Neural crest cell (in vitro differentiated cells): Measurements from ENCODE around the gene FAM50B. TPM values are rescaled to one million over a fixed set of nuclear protein-coding genes. Genes with fewer than 3 reads are reported as not detected.

Source experiments
- DNase-seq: peaks from one replicate; pipeline ENCODE4 v3.0.0; 2021; ENCODE audit warnings: low read depth, mixed read lengths, low spot score
- H3K27ac Mint-ChIP-seq: one replicate; pipeline ENCODE4 v1.8.0; 2021; ENCODE audit warnings: mild to moderate bottlenecking, mixed read lengths; ENCODE audit not compliant: unreplicated experiment
- H3K27me3 Mint-ChIP-seq: 2 replicates; pipeline ENCODE4 v1.8.0; 2021; ENCODE audit warnings: low read depth, mild to moderate bottlenecking, mixed read lengths
- H3K36me3 Mint-ChIP-seq: 2 replicates; pipeline ENCODE4 v1.8.0; 2021; ENCODE audit warnings: low read depth, mild to moderate bottlenecking, mixed read lengths
- H3K4me1 Mint-ChIP-seq: 2 replicates; pipeline ENCODE4 v1.8.0; 2021; ENCODE audit warnings: mixed read lengths
- H3K4me3 Mint-ChIP-seq: one replicate; pipeline ENCODE4 v1.8.0; 2021; ENCODE audit warnings: mild to moderate bottlenecking, mixed read lengths
- H3K9me3 Mint-ChIP-seq: 2 replicates; pipeline ENCODE4 v1.8.0; 2021; ENCODE audit warnings: mixed read lengths
- total RNA-seq: library from RNA; stranded (reverse); gene quantifications from 2 replicates; pipeline ENCODE4 v1.2.1, GENCODE V29; 2021
- TF ChIP-seq, protein P1 (sequence below): fragments of 200-600 bp; sonication (generic); conservative IDR thresholded peaks from 2 replicates; pipeline ENCODE4 v1.5.0; 2021; ENCODE audit warnings: antibody characterized with exemption, mild to moderate bottlenecking

FAM50B gene
- total RNA-seq, 1 donor from 2014 or later = 2.9 TPM

DNA sequence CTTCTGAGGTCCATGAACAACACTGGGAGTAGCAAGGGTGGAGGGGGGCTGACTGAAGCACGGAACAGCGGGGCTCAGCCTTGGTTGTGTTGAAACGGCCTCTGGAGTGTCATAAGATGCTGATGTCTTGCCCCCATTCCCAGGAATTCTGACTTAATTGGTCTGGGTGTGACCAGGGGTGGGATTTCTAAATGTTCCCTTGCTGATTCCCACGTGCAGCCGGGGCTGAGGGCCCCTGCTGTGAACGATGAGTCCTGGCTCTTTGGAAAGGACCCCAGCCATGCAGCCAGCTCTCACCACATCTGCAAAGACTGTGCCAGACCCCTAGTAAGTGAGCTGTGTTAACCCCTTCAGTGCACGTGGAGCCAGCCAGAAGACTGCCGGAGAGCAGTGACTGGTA is 28.6 kb upstream of the FAM50B start:
- DNase-seq = no peak
- Mint-ChIP-seq H3K27me3 (no peaks in the 10 kb centered on the region), H3K9me3 (no peaks in the 10 kb centered on the region), H3K4me1 (peaks cover 13% of the 10 kb centered on the region), H3K4me3 (no peak overlapping the region), H3K36me3 (no peaks in the 10 kb centered on the region), H3K27ac (no peak overlapping the region)
- TF ChIP-seq, protein P1, sequence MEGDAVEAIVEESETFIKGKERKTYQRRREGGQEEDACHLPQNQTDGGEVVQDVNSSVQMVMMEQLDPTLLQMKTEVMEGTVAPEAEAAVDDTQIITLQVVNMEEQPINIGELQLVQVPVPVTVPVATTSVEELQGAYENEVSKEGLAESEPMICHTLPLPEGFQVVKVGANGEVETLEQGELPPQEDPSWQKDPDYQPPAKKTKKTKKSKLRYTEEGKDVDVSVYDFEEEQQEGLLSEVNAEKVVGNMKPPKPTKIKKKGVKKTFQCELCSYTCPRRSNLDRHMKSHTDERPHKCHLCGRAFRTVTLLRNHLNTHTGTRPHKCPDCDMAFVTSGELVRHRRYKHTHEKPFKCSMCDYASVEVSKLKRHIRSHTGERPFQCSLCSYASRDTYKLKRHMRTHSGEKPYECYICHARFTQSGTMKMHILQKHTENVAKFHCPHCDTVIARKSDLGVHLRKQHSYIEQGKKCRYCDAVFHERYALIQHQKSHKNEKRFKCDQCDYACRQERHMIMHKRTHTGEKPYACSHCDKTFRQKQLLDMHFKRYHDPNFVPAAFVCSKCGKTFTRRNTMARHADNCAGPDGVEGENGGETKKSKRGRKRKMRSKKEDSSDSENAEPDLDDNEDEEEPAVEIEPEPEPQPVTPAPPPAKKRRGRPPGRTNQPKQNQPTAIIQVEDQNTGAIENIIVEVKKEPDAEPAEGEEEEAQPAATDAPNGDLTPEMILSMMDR = no peak

DNA sequence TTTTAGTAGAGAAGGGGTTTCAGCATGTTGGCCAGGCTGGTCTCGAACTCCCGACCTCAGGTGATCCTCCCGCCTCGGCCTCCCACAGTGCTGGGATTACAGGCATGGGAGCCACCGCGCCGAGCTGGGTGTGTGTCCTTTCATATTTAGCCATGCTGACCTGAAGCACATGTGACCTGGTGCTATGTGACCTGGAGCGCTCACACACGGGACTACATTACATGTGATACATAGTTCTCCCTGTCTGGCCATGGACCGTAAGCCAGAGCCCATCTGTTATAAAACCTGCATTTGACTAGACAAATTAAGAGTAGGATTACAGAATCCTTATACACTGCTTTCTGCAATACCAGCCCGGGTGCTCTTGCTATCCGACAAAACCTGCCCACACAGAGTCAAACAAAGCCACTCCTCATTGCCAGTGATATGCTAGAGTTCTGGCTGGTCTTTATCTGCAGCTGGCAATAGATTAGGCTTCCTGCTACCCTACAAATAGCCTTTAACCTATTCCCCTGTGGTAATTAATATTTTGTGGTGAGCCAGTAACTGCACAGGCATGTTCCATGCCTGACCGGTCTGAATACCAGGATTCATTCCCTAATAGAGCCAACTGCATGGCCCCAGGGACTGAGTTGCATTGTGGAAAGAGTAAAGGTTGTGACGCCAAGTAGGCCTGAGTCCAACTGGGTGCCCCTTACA is 26.3 kb upstream of the FAM50B start:
- DNase-seq = no peak
- Mint-ChIP-seq H3K27me3 (no peaks in the 10 kb centered on the region), H3K9me3 (no peaks in the 10 kb centered on the region), H3K27ac (no peak overlapping the region), H3K4me3 (no peak overlapping the region), H3K4me1 (peaks cover 20% of the 10 kb centered on the region), H3K36me3 (no peaks in the 10 kb centered on the region)
- TF ChIP-seq, protein P1 = no peak

DNA sequence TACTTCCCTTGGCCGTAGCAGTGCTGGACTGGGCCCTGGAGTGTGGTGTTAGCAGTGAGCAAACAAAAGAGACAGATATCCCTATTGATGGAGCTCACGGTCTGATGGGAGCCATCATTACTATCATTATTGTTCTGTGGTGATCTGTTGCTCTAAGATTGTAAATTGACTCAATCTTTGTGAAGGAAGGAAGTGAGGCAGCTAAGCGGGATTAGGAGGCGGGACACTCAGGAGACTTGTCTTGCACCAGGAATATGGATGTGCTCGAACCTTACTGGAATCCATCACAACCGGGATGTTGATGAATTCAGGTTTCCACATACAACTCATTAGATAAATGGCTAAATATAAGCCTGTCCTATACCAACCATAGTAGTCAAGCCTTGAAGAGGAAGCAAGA is 25.5 kb upstream of the FAM50B start:
- no peak overlapping the region for H3K4me3 Mint-ChIP-seq
- TF ChIP-seq, protein P1 = no peak
- H3K36me3 Mint-ChIP-seq = no peaks in the 10 kb centered on the region
- H3K27ac Mint-ChIP-seq = no peak overlapping the region
- H3K9me3 Mint-ChIP-seq = no peaks in the 10 kb centered on the region
- DNase-seq = no peak
- H3K4me1 Mint-ChIP-seq = peaks cover 17% of the 10 kb centered on the region
- no peaks in the 10 kb centered on the region for H3K27me3 Mint-ChIP-seq

DNA sequence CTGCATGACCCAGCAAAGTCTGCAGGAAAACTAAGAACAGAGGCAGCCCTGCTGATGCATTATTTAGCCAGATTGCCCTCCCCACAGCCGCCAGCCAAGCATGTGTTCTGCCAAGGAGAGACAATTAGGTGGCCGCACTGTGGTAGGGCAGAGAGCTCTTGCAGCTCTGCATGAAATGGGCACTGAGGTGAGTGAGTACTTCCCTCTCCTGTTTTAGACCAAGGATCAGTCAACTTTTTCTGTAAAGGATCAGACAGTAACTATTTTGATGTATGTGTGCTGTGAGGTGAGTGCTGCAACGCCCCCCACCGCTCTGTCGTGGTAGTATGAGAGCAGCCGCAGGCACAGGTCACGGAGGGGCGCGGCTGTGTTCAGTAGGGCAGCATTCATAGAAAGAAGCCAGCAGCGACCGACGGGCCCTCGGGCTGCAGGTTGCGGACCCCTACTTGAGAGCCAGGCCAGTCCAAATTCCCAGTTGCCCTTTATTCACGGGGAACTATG is 23.8 kb upstream of the FAM50B start:
- Mint-ChIP-seq H3K36me3 (no peaks in the 10 kb centered on the region), H3K27me3 (no peaks in the 10 kb centered on the region), H3K9me3 (no peaks in the 10 kb centered on the region), H3K4me1 (peaks cover 17% of the 10 kb centered on the region), H3K4me3 (no peak overlapping the region), H3K27ac (no peak overlapping the region)
- TF ChIP-seq, protein P1 = peak; percentile 52
- peak; percentile 16 for DNase-seq

DNA sequence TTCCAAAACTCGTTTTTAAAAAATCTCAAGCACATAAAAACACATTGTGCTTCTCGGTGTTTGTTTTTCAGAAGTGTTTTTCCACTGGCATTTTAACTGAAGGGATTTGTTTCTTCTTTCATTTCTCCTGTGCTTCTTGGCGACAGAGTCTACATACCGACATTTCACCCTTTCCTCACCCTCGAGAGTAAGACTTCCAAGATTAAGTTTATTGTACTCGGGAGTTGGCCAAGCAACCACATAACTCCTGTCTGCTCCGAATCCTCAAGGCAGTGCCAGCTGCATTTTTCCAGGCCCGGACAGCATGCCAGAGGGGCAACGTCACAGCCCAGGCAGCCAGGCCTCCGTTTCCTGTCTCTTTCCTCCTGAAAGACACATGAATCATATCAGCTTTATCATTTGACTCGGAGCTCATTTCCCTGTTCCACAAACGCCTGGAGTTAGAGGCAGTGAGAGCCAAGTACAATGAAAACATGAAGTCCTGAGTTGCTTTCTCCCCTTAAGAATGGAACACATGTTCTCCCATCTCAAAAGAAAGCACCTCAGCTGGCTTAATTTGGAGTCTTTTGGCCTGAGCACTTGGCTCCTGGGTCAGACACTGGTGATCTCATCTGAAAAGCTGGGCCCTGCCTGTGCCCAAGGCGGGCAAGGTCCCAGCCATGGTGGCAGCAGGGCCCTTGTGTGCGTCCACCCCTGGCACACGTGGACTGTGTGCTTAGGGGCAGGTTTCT is 23.2 kb upstream of the FAM50B start:
- no peak for DNase-seq
- Mint-ChIP-seq H3K4me3 (no peak overlapping the region), H3K27me3 (no peaks in the 10 kb centered on the region), H3K4me1 (peaks cover 17% of the 10 kb centered on the region), H3K27ac (no peak overlapping the region), H3K9me3 (no peaks in the 10 kb centered on the region), H3K36me3 (no peaks in the 10 kb centered on the region)
- TF ChIP-seq, protein P1 = no peak
